ENCODE results near the gene ANKRD36C.
"Not testable (repeated sequence)": the region's sequence is repeated elsewhere in the genome, so short reads cannot be mapped to it uniquely, and the experiment has no call there.

- peak; percentile 66 to 89 (median 80) for TF ChIP-seq CTCF (IDR thresholded peaks at IDR 0.05)
- TF ChIP-seq EP300 (IDR thresholded peaks at IDR 0.05) = not testable (repeated sequence)
These were observed 31.2 kb upstream of the ANKRD36C start for GRCh38 chr2:96022701-96023447.
